Body of pancreas (tissue), 4 donors: ENCODE measurements around the gene WNT9B. TPM values are rescaled to one million over a fixed set of nuclear protein-coding genes. Genes with fewer than 3 reads are reported as not detected.
A peak's percentile ranks its signal among the peaks of the same experiment; 100 is the strongest.

Experiments
- ATAC-seq: fragments of 150-250 bp; one replicate; pipeline ENCODE4 v1.9.1; 2016
- DNase-seq, 4 donors: peaks; one replicate each; pipeline ENCODE4 v3.0.0-alpha.2; 2019
- H3K27ac ChIP-seq, 4 donors: fragments of 200-600 bp; sonication (generic); 1 replicate in 3 of 4; 2 replicates in 1 of 4; pipeline versions ENCODE4 v1.5.1 to v1.6.1; 2016 to 2019; ENCODE audit warnings: mild to moderate bottlenecking in 1 of 4, mixed read lengths in 1 of 4, moderate library complexity in 1 of 4
- H3K27me3 ChIP-seq, 2 donors: fragments of 200-600 bp; sonication (generic); one replicate each; pipeline ENCODE4 v1.6.0; 2016; ENCODE audit warnings: mild to moderate bottlenecking in 1 of 2
- H3K36me3 ChIP-seq, 2 donors: fragments of 200-600 bp; sonication (generic); replicated peaks in 1 of 2; 2 replicates each; pipeline ENCODE4 v1.5.1; 2016; ENCODE audit warnings: low read depth in 2 of 2; ENCODE audit not compliant: insufficient read depth in 1 of 2
- H3K4me1 ChIP-seq: fragments of 200-600 bp; sonication (generic); one replicate; pipeline ENCODE4 v1.6.0; 2016
- H3K4me3 ChIP-seq, 2 donors: fragments of 200-600 bp; sonication (generic); 1 replicate in 1 of 2; 2 replicates in 1 of 2; pipeline ENCODE4 v1.5.1; 2016 to 2019
- H3K9me3 ChIP-seq, 3 donors: fragments of 200-600 bp; sonication (generic); 1 replicate in 2 of 3; 2 replicates in 1 of 3; pipeline ENCODE4 v1.5.1; 2016
- CTCF ChIP-seq, 7 experiments: fragments of 450-650 bp in 4 of 7; fragments of 200-600 bp in 3 of 7; sonication (generic) in 3 of 7; IDR thresholded peaks; one replicate each; pipeline ENCODE4 v1.5.1; 2016 to 2019; ENCODE audit warnings: antibody characterized with exemption in 7 of 7
- POLR2A ChIP-seq, 3 donors: fragments of 450-650 bp; IDR thresholded peaks; one replicate each; pipeline ENCODE4 v1.6.1; 2016; ENCODE audit warnings: antibody characterized with exemption in 3 of 3, mild to moderate bottlenecking in 2 of 3
- WGBS, 2 donors: methylation state at CpG; one replicate each; pipeline ENCODE4 v1.1.5; 2017; 5-methylcytosine and 5-hydroxymethylcytosine counted together
- intact Hi-C: fragments of 100-400 bp; cut with DNase I; formaldehyde crosslinking; loops from one replicate; pipeline ENCODE4 v1.15.1; 2023
- total RNA-seq, 2 donors: library from RNA; depleted of rRNA; stranded (reverse); fragments of >200 nt; gene quantifications; one replicate each; pipeline ENCODE4 v1.1.0, GENCODE V29; 2016

The WNT9B gene
- total RNA-seq, 2 donors from 2014 or later: not detected

- no peaks in the 10 kb centered on the region for H3K9me3 ChIP-seq
- 32 to 36% methylated on average over 4 of the region's 4 CpGs for WGBS, 2 donors
- H3K4me1 ChIP-seq: peaks cover 28% of the 10 kb centered on the region
- H3K4me3 ChIP-seq: no peak overlapping the region
- no peak for TF ChIP-seq CTCF (IDR thresholded peaks at IDR 0.05)
- no peak for TF ChIP-seq POLR2A (IDR thresholded peaks at IDR 0.05)
- intact Hi-C loops: no loop called here
- H3K36me3 ChIP-seq: no peaks in the 10 kb centered on the region
- ATAC-seq (no peak), DNase-seq (peak; percentile 15 to 53 (median 42))
- H3K27ac ChIP-seq: peak overlapping the region; percentile 82 to 90 (median 86)
- H3K27me3 ChIP-seq: no peaks in the 10 kb centered on the region
These were observed 25.5 kb downstream of the WNT9B start for GRCh38 chr17:46876926-46877325.

- ATAC-seq: no peak
- H3K36me3 ChIP-seq: no peaks in the 10 kb centered on the region
- no peak overlapping the region for H3K4me3 ChIP-seq
- H3K4me1 ChIP-seq: peaks cover 28% of the 10 kb centered on the region
- H3K27me3 ChIP-seq: no peaks in the 10 kb centered on the region
- H3K27ac ChIP-seq: peak overlapping the region; percentile 82 to 90 (median 86)
- intact Hi-C loops: no loop called here
- no peaks in the 10 kb centered on the region for H3K9me3 ChIP-seq
- WGBS, 2 donors: 82 to 86% methylated on average over 3 to 6 of the region's 6 CpGs
- DNase-seq: peak in 1 of 4 donors; percentile 19
- TF ChIP-seq POLR2A (IDR thresholded peaks at IDR 0.05): no peak
These were observed 26.1 kb downstream of the WNT9B start for GRCh38 chr17:46877466-46877865.

GRCh38 chr17:46878055-46878454, 26.7 kb downstream of the WNT9B start:
- no peak for ATAC-seq
- WGBS, 2 donors: 74 to 100% methylated on average over 5 to 6 of the region's 6 CpGs
- H3K27ac ChIP-seq: peak overlapping the region in 1 of 4 donors; percentile 86
- H3K36me3 ChIP-seq: no peaks in the 10 kb centered on the region
- H3K27me3 ChIP-seq: no peaks in the 10 kb centered on the region
- H3K4me3 ChIP-seq: no peak overlapping the region
- TF ChIP-seq POLR2A (IDR thresholded peaks at IDR 0.05) (no peak), CTCF (IDR thresholded peaks at IDR 0.05) (no peak)
- peak in 1 of 4 donors; percentile 52 for DNase-seq
- H3K9me3 ChIP-seq: no peaks in the 10 kb centered on the region
- intact Hi-C loops: no loop called here
- peaks cover 28% of the 10 kb centered on the region for H3K4me1 ChIP-seq

- no peak for DNase-seq
- TF ChIP-seq POLR2A (IDR thresholded peaks at IDR 0.05): no peak
- no peak for TF ChIP-seq CTCF (IDR thresholded peaks at IDR 0.05)
- H3K9me3 ChIP-seq: no peaks in the 10 kb centered on the region
- no peaks in the 10 kb centered on the region for H3K27me3 ChIP-seq
- WGBS, 2 donors: 69 to 85% methylated on average over 7 of the region's 7 CpGs
- H3K4me1 ChIP-seq: peaks cover 28% of the 10 kb centered on the region
- intact Hi-C loops: no loop called here
- no peak for ATAC-seq
- H3K4me3 ChIP-seq: no peak overlapping the region
- no peaks in the 10 kb centered on the region for H3K36me3 ChIP-seq
- no peak overlapping the region for H3K27ac ChIP-seq
These were observed 27.7 kb downstream of the WNT9B start for GRCh38 chr17:46879101-46879500.

GRCh38 chr17:46881015-46881414, 29.6 kb downstream of the WNT9B start:
- TF ChIP-seq CTCF (IDR thresholded peaks at IDR 0.05) (no peak), POLR2A (IDR thresholded peaks at IDR 0.05) (no peak)
- H3K36me3 ChIP-seq: no peaks in the 10 kb centered on the region
- DNase-seq (no peak), ATAC-seq (no peak)
- H3K4me3 ChIP-seq: no peak overlapping the region
- H3K4me1 ChIP-seq: peaks cover 16% of the 10 kb centered on the region
- H3K27me3 ChIP-seq: no peaks in the 10 kb centered on the region
- no peaks in the 10 kb centered on the region for H3K9me3 ChIP-seq
- intact Hi-C loops: no loop called here
- 65 to 77% methylated on average over 4 to 5 of the region's 5 CpGs for WGBS, 2 donors
- H3K27ac ChIP-seq: no peak overlapping the region
